ENCODE results near the gene CACTIN. TPM values are rescaled to one million over a fixed set of nuclear protein-coding genes. Genes with fewer than 3 reads are reported as not detected.
"Not testable (repeated sequence)": the region's sequence is repeated elsewhere in the genome, so short reads cannot be mapped to it uniquely, and the experiment has no call there.

CACTIN gene
- total RNA-seq, 1 experiment from 2014 or later: 33.2 TPM

DNA sequence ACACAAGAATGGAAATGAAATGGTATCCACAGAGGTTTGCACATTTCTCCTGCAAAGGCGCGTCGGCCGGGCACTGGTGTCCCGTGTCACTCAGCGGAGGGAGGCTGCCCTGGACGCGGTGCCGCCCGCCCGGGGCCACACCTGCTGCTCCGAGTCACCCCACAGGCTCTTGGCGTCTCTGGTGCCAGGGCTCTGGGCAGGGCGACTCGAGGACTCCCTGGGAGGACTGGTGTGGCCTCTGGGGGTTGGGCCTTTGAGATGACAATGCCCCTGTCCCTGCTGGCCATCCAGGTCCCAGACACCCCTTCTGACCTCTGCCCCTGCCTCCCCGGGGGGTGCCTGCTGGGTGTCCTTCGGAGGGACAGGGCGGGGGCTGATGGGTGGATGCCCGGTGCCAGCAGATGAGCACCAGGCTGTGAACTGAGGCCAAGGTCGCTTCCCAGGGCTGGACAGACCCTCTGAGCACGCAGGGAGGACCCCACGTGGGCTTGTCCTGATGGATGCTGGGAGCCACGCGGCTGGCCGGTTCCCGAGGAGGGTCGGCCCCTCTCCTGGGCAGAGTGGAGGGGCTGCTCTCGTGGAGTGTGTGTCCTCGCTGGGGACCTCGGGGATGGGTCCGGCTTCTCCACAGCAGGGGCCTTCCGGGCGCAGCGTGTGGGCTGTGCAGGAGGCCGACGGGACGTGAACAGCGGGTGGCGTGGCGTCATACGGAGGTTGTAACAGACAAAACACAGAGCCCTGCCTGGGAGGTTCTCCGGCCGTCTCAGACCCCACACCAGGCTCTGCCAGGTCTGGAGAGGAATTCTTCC is 4.7 kb upstream of the CACTIN start:
- H3K27me3 ChIP-seq (ENCODE audit: insufficient read depth, low read length): no peaks in the 10 kb centered on the region
- H3K36me3 ChIP-seq (ENCODE audit: control insufficient read depth in 1 of 2, insufficient read depth in 2 of 2, low read length in 2 of 2): no peaks in the 10 kb centered on the region; a peak in 1 of 4 replicates
- no peaks in the 10 kb centered on the region for H3K9me3 ChIP-seq (ENCODE audit: control insufficient read depth in 1 of 2, insufficient read depth in 1 of 2, low read depth in 1 of 2, low read length in 2 of 2)
- H4K20me1 ChIP-seq (ENCODE audit: insufficient read depth): peaks cover under 1% of the 10 kb centered on the region; the same call in 1 of the 2 replicates
- H3K4me1 ChIP-seq (ENCODE audit: control insufficient read depth in 1 of 2, insufficient read depth in 2 of 2, low read length in 2 of 2): peaks cover 0 to 9% of the 10 kb centered on the region in 2 experiments; a peak in 2 of 4 replicates
- H3K9ac ChIP-seq (ENCODE audit: low read length): no peak overlapping the region
- RAD21 ChIA-PET (ENCODE audit: low non-redundant PET in 1 of 2, low total read pairs in 2 of 2, uncharacterized antibody in 2 of 2, unreplicated experiment in 2 of 2): no interaction called here
- H3K4me3 ChIP-seq (replicated peaks in 1 of 2; ENCODE audit: low read depth in 1 of 2, low read length in 2 of 2): no peak overlapping the region
- DNase-seq (ENCODE audit: low read depth, low spot score): no peak
- no peaks in the 10 kb centered on the region for H3K9me2 ChIP-seq (ENCODE audit: insufficient read depth)
- no peak for TF ChIP-seq JUND (IDR thresholded peaks at IDR 0.05)
- H3K79me2 ChIP-seq (ENCODE audit: insufficient read depth, low read length): peaks cover 3% of the 10 kb centered on the region
- no peak overlapping the region for H3K4me2 ChIP-seq (ENCODE audit: low read length)
- intact Hi-C loops (cut with micrococcal nuclease): no loop called here
- POLR2A ChIA-PET: no interaction called here
- no peak for ATAC-seq
- no peak overlapping the region for H3K27ac ChIP-seq (ENCODE audit: low read depth, low read length)
- CTCF ChIA-PET: interaction anchor here (0.9 kb wide), 1 partner anchor 190 kb away, joined by 4 read pairs; no protein-coding TSS in a partner anchor
- no peak overlapping the region for H2AFZ ChIP-seq (ENCODE audit: low read depth, low read length, poor library complexity, severe bottlenecking)
- BruUV-seq (replicated peaks): no TSS peak

DNA sequence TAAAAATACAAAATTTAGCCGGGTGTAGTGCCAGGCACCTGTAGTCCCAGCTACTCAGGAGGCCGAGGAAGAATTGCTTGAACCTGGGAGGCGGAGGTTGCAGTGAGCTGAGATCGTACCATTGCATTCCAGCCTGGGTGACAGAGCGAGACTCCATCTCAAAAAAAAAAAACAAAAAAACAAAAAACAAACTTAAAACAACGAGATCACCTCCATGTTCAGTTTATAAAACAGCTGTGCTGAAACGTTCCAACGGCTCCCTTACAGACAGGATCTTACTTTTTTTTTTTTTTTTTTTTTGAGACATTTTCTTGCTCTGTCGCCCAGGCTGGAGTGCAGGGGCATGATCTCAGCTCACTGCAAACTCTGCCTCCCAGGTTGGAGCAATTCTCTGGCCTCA is 2.2 kb upstream of the CACTIN start:
- DNase-seq (ENCODE audit: low read depth, low spot score); H3K36me3 ChIP-seq (ENCODE audit: control insufficient read depth in 1 of 2, insufficient read depth in 2 of 2, low read length in 2 of 2); RAD21 ChIA-PET (ENCODE audit: low non-redundant PET in 1 of 2, low total read pairs in 2 of 2, uncharacterized antibody in 2 of 2, unreplicated experiment in 2 of 2); BruUV-seq (replicated peaks); CTCF ChIA-PET; H3K9me2 ChIP-seq (ENCODE audit: insufficient read depth); ATAC-seq; H3K4me3 ChIP-seq (replicated peaks in 1 of 2; ENCODE audit: low read depth in 1 of 2, low read length in 2 of 2); H2AFZ ChIP-seq (ENCODE audit: low read depth, low read length, poor library complexity, severe bottlenecking); H3K9ac ChIP-seq (ENCODE audit: low read length); POLR2A ChIA-PET; H3K27ac ChIP-seq (ENCODE audit: low read depth, low read length); H3K4me2 ChIP-seq (ENCODE audit: low read length); H3K9me3 ChIP-seq (ENCODE audit: control insufficient read depth in 1 of 2, insufficient read depth in 1 of 2, low read depth in 1 of 2, low read length in 2 of 2); H4K20me1 ChIP-seq (ENCODE audit: insufficient read depth); H3K27me3 ChIP-seq (ENCODE audit: insufficient read depth, low read length): not testable (repeated sequence)
- intact Hi-C loops (cut with micrococcal nuclease): loop anchor here (5.0 kb wide), 1 partner anchor 81 kb away; no protein-coding TSS in a partner anchor
- Histone ChIP-seq H3K4me1 (ENCODE audit: control insufficient read depth in 1 of 2, insufficient read depth in 2 of 2, low read length in 2 of 2) (peaks cover 7 to 21% of the 10 kb centered on the region in 2 experiments; a peak in 3 of 4 replicates), H3K79me2 (ENCODE audit: insufficient read depth, low read length) (peaks cover 28% of the 10 kb centered on the region)
